Measurements from ENCODE around the gene NPLOC4.

The NPLOC4 gene

GRCh38 chr17:81651692-81652091 is 14.8 kb upstream of the NPLOC4 start:
- Mint-ChIP-seq H3K36me3 (ENCODE audit: low read depth) (no peaks in the 10 kb centered on the region), H3K4me3 (no peak overlapping the region), H3K4me1 (ENCODE audit: low read depth) (peaks cover 13% of the 10 kb centered on the region), H3K27ac (no peak overlapping the region), H3K9me3 (no peaks in the 10 kb centered on the region), H3K27me3 (peaks cover 23% of the 10 kb centered on the region)

GRCh38 chr17:81650951-81651350 is 14.0 kb upstream of the NPLOC4 start:
- Mint-ChIP-seq H3K27ac (no peak overlapping the region), H3K36me3 (ENCODE audit: low read depth) (no peaks in the 10 kb centered on the region), H3K27me3 (peaks cover 23% of the 10 kb centered on the region), H3K9me3 (no peaks in the 10 kb centered on the region), H3K4me3 (no peak overlapping the region), H3K4me1 (ENCODE audit: low read depth) (peaks cover 13% of the 10 kb centered on the region)

- H3K4me3 Mint-ChIP-seq = no peak overlapping the region
- H3K27me3 Mint-ChIP-seq = peaks cover 23% of the 10 kb centered on the region
- H3K9me3 Mint-ChIP-seq = no peaks in the 10 kb centered on the region
- H3K4me1 Mint-ChIP-seq (ENCODE audit: low read depth) = peaks cover 8% of the 10 kb centered on the region
- no peak overlapping the region for H3K27ac Mint-ChIP-seq
- H3K36me3 Mint-ChIP-seq (ENCODE audit: low read depth) = no peaks in the 10 kb centered on the region
Measured at GRCh38 chr17:81648707-81649085, 11.8 kb upstream of the NPLOC4 start.

DNA sequence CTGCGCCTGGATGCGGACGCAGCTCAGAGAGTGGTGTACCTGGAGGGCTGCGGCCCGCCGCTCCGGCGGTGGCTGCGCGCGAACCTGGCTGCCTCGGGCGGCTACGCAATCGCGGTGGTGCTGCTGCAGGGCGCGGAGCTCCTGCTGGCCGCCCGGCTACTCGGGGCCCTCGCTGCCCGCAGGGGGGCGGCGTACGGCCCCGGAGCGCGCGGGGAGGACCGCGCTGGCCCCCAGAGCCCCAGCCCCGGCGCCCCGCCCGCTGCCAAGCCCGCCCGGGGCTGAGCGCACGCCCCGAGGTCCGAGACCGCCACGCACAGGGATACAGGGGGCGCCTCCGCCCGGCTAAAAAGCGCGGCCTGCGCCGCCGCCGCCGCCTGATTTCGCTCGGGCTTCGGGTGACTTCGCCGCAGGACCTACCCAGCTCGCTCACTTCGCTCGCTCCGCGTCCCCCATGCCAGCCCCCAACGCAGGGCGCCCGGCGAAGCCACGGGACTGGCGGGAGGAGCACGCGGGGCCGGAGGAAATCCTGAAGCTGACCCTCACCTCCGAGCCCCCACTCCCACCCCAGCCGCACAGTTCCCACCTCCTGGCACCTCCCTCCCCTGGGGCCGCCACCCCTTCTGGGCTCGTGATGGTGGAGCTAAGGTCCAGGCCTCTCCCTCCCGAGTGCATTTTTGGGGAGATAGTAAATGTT is 11.2 kb upstream of the NPLOC4 start:
- Mint-ChIP-seq H3K27ac (no peak overlapping the region), H3K9me3 (no peaks in the 10 kb centered on the region), H3K36me3 (ENCODE audit: low read depth) (no peaks in the 10 kb centered on the region), H3K27me3 (peaks cover 23% of the 10 kb centered on the region), H3K4me1 (ENCODE audit: low read depth) (peaks cover 3% of the 10 kb centered on the region), H3K4me3 (no peak overlapping the region)

DNA sequence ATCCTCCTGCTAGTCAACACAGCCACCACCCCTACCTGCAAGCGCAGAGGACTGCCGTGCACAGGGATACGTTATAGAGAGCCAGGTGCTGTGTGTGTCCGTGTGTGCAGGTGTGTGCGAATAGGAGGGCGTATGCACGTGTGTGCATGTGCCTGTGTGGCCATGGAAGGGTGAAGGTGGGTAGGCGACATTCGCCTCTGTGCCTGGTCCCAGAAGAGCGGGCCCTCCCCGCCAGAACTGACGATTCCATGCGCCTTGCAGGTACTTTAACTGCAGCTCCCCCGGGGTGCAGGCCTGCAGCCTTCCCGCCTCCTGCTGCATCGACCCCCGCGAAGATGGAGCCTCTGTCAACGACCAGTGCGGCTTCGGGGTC is 10.7 kb upstream of the NPLOC4 start:
- H3K4me1 Mint-ChIP-seq (ENCODE audit: low read depth) = no peaks in the 10 kb centered on the region
- no peaks in the 10 kb centered on the region for H3K9me3 Mint-ChIP-seq
- no peak overlapping the region for H3K4me3 Mint-ChIP-seq
- no peak overlapping the region for H3K27ac Mint-ChIP-seq
- peaks cover 23% of the 10 kb centered on the region for H3K27me3 Mint-ChIP-seq
- no peaks in the 10 kb centered on the region for H3K36me3 Mint-ChIP-seq (ENCODE audit: low read depth)

DNA sequence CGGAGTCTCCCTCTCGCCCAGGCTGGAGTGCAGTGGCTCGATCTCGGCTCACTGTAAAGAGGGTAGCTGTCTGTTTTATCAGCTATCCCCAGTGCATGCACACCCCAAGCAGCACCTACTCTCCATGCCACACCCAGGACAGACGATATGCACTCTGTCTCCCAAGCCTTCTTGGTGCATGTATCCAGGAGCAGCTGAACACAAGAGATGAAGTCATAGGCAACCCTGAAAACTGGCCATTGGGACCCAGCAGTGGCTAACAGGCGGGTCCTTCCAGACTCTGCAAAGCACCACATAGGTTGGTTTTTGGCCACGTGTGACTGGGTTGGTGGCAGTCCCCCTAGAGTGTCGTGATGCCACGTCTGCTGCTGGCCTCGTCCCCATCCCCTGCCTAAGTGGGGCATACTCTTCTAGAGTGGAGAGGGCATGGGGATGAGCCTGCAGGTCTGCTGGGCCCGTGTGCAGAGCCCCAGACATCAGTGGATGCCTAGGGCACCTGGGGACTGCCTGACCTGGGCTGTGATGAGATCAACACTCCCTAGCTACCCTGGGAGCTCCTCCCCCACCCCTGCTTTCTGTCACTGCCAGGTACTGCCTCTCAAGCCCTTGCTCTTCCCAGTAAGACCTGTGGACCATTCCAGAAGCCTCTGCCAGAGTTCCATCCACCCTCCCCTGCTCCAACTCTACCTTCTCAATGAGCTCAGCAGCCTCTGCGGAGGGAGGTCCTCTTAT is 10.1 kb upstream of the NPLOC4 start:
- H3K4me1 Mint-ChIP-seq (ENCODE audit: low read depth) = no peaks in the 10 kb centered on the region
- no peaks in the 10 kb centered on the region for H3K36me3 Mint-ChIP-seq (ENCODE audit: low read depth)
- H3K9me3 Mint-ChIP-seq = no peaks in the 10 kb centered on the region
- H3K4me3 Mint-ChIP-seq = no peak overlapping the region
- peaks cover 23% of the 10 kb centered on the region for H3K27me3 Mint-ChIP-seq
- H3K27ac Mint-ChIP-seq = no peak overlapping the region

GRCh38 chr17:81644976-81645952 is 8.4 kb upstream of the NPLOC4 start:
- Mint-ChIP-seq H3K27me3 (peaks cover 19% of the 10 kb centered on the region), H3K36me3 (ENCODE audit: low read depth) (no peaks in the 10 kb centered on the region), H3K4me3 (no peak overlapping the region), H3K9me3 (no peaks in the 10 kb centered on the region), H3K27ac (no peak overlapping the region), H3K4me1 (ENCODE audit: low read depth) (no peaks in the 10 kb centered on the region)

DNA sequence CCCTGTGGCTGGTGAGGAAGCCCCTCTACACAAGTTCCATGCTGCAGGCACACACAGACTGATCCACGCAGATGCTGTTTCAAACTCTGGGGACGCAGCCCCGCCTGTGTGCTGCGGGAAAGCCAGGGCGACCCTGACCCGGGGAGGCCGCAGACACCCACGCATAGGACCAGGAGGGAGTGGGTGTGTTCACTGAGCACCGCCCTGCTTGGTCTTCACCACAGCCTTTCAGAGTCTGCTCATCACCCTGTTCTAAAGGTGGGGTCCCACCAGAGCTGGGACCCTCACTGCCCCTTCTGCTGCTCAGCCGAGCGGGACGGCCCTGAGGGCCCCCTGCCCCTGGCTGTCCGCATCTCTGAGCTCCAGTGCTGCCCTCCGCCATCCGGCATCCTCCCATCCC is 7.6 kb upstream of the NPLOC4 start:
- Mint-ChIP-seq H3K27me3 (peaks cover 19% of the 10 kb centered on the region), H3K27ac (no peak overlapping the region), H3K9me3 (no peaks in the 10 kb centered on the region), H3K36me3 (ENCODE audit: low read depth) (no peaks in the 10 kb centered on the region), H3K4me1 (ENCODE audit: low read depth) (no peaks in the 10 kb centered on the region), H3K4me3 (no peak overlapping the region)

- Mint-ChIP-seq H3K27ac (no peak overlapping the region), H3K4me3 (no peak overlapping the region), H3K9me3 (no peaks in the 10 kb centered on the region), H3K36me3 (ENCODE audit: low read depth) (no peaks in the 10 kb centered on the region), H3K4me1 (ENCODE audit: low read depth) (peaks cover 3% of the 10 kb centered on the region), H3K27me3 (peaks cover 3% of the 10 kb centered on the region)
Measured at GRCh38 chr17:81641825-81642489, 5.0 kb upstream of the NPLOC4 start.

DNA sequence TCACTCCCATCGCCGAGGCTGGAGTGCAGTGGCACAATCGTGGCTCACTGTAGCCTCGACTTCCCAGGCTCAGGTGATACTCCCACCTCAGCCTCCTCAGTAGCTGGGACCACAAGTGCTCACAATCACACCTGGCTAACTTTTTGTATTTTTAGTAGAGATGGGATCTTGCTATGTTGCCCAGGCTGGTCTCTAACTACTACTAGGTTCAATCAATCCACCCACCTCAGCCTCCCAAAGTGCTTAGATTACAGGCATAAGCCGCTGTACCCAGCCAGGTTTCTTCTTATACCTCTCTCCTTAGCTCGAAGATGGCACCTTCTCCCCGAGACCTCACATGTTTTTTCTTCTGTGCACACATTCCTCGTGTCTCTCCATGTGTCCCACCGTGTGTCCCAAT is 3.1 kb upstream of the NPLOC4 start:
- no peak overlapping the region for H3K4me3 Mint-ChIP-seq

GRCh38 chr17:81638683-81639082 is 1.8 kb upstream of the NPLOC4 start:
- Mint-ChIP-seq H3K9me3 (no peaks in the 10 kb centered on the region), H3K4me1 (ENCODE audit: low read depth) (peaks cover 18% of the 10 kb centered on the region), H3K36me3 (ENCODE audit: low read depth) (no peaks in the 10 kb centered on the region), H3K4me3 (no peak overlapping the region), H3K27me3 (no peaks in the 10 kb centered on the region), H3K27ac (no peak overlapping the region)

More for the DNA sequence above, 3.1 kb upstream of the NPLOC4 start:
- H3K27ac Mint-ChIP-seq = no peak overlapping the region
- H3K27me3 Mint-ChIP-seq = no peaks in the 10 kb centered on the region
- H3K36me3 Mint-ChIP-seq (ENCODE audit: low read depth) = no peaks in the 10 kb centered on the region
- no peaks in the 10 kb centered on the region for H3K9me3 Mint-ChIP-seq
- peaks cover 17% of the 10 kb centered on the region for H3K4me1 Mint-ChIP-seq (ENCODE audit: low read depth)

GRCh38 chr17:81635973-81636504 is 873 bp downstream of the NPLOC4 start:
- peak overlapping the region; percentile 94 for H3K27ac Mint-ChIP-seq
- peaks cover 24% of the 10 kb centered on the region for H3K4me1 Mint-ChIP-seq (ENCODE audit: low read depth)
- H3K4me3 Mint-ChIP-seq = peak overlapping the region; percentile 94
- no peaks in the 10 kb centered on the region for H3K27me3 Mint-ChIP-seq
- H3K36me3 Mint-ChIP-seq (ENCODE audit: low read depth) = peaks cover 10% of the 10 kb centered on the region
- H3K9me3 Mint-ChIP-seq = no peaks in the 10 kb centered on the region

GRCh38 chr17:81635431-81635830 is 1.5 kb downstream of the NPLOC4 start:
- Mint-ChIP-seq H3K4me3 (peak overlapping the region; percentile 94), H3K36me3 (ENCODE audit: low read depth) (peaks cover 10% of the 10 kb centered on the region), H3K4me1 (ENCODE audit: low read depth) (peaks cover 24% of the 10 kb centered on the region), H3K27ac (peak overlapping the region; percentile 94), H3K27me3 (no peaks in the 10 kb centered on the region), H3K9me3 (no peaks in the 10 kb centered on the region)

- no peak overlapping the region for H3K27ac Mint-ChIP-seq
Measured at GRCh38 chr17:81631482-81631881, 5.4 kb downstream of the NPLOC4 start.

More at GRCh38 chr17:81631482-81631881, 5.4 kb downstream of the NPLOC4 start:
- H3K4me1 Mint-ChIP-seq (ENCODE audit: low read depth) = peaks cover 20% of the 10 kb centered on the region
- no peak overlapping the region for H3K4me3 Mint-ChIP-seq
- H3K27me3 Mint-ChIP-seq = no peaks in the 10 kb centered on the region
- no peaks in the 10 kb centered on the region for H3K9me3 Mint-ChIP-seq
- H3K36me3 Mint-ChIP-seq (ENCODE audit: low read depth) = peaks cover 40% of the 10 kb centered on the region
